Ramos (cell line): ENCODE measurements around the gene IGF2BP2.

Source experiments
- in situ Hi-C: fragments of 300-500 bp; cut with MboI; formaldehyde crosslinking; loops from one replicate; pipeline ENCODE4 v1.14.3; 2022; ENCODE audit warnings: low sequenced_read_pairs; ENCODE audit not compliant: unreplicated experiment

The IGF2BP2 gene

GRCh38 chr3:185768578-185768982 is 56.3 kb downstream of the IGF2BP2 start:
- in situ Hi-C loops: loop anchor here (5.0 kb wide), 1 partner anchor 106 kb away; no protein-coding TSS in a partner anchor

- in situ Hi-C loops: loop anchor here (5.0 kb wide), 1 partner anchor 105 kb away; no protein-coding TSS in a partner anchor
These were observed 57.7 kb downstream of the IGF2BP2 start for GRCh38 chr3:185767002-185767688.

- in situ Hi-C loops: loop anchor here (5.0 kb wide), 1 partner anchor 104 kb away; no protein-coding TSS in a partner anchor
These were observed 58.4 kb downstream of the IGF2BP2 start for GRCh38 chr3:185766329-185767001.

GRCh38 chr3:185764980-185765370 is 59.9 kb downstream of the IGF2BP2 start:
- in situ Hi-C loops: loop anchor here (5.0 kb wide), 1 partner anchor 103 kb away; no protein-coding TSS in a partner anchor

GRCh38 chr3:185764163-185764979 is 60.5 kb downstream of the IGF2BP2 start:
- in situ Hi-C loops: no loop called here

GRCh38 chr3:185763347-185764005 is 61.4 kb downstream of the IGF2BP2 start:
- in situ Hi-C loops: no loop called here

- in situ Hi-C loops: no loop called here
These were observed 64.3 kb downstream of the IGF2BP2 start for GRCh38 chr3:185760550-185760949.

GRCh38 chr3:185760088-185760487 is 64.8 kb downstream of the IGF2BP2 start:
- in situ Hi-C loops: no loop called here

- in situ Hi-C loops: no loop called here
These were observed 65.3 kb downstream of the IGF2BP2 start for GRCh38 chr3:185759512-185759911.

GRCh38 chr3:185758912-185759311 is 65.9 kb downstream of the IGF2BP2 start:
- in situ Hi-C loops: no loop called here

GRCh38 chr3:185757176-185757575 is 67.7 kb downstream of the IGF2BP2 start:
- in situ Hi-C loops: no loop called here

GRCh38 chr3:185756477-185756876 is 68.4 kb downstream of the IGF2BP2 start:
- in situ Hi-C loops: no loop called here

GRCh38 chr3:185754920-185755319 is 69.9 kb downstream of the IGF2BP2 start:
- in situ Hi-C loops: no loop called here

GRCh38 chr3:185753354-185753753 is 71.5 kb downstream of the IGF2BP2 start:
- in situ Hi-C loops: no loop called here

- in situ Hi-C loops: no loop called here
These were observed 74.1 kb downstream of the IGF2BP2 start for GRCh38 chr3:185750702-185751101.

- in situ Hi-C loops: no loop called here
These were observed 74.8 kb downstream of the IGF2BP2 start for GRCh38 chr3:185750015-185750414.

GRCh38 chr3:185746470-185746869 is 78.4 kb downstream of the IGF2BP2 start:
- in situ Hi-C loops: no loop called here

GRCh38 chr3:185744997-185745843 is 79.6 kb downstream of the IGF2BP2 start:
- in situ Hi-C loops: no loop called here

GRCh38 chr3:185741586-185741985 is 83.3 kb downstream of the IGF2BP2 start:
- in situ Hi-C loops: no loop called here
